Lung (tissue), 12 donors: ENCODE data around the gene DCUN1D1. TPM values are rescaled to one million over a fixed set of nuclear protein-coding genes. Genes with fewer than 3 reads are reported as not detected.

ENCODE experiments used
- ATAC-seq: fragments of 200-7000 bp; cut with Tn5 transposase; one replicate; pipeline ENCODE4 v1.9.1; 2020; ENCODE audit warnings: moderate number of reproducible peaks; ENCODE audit not compliant: insufficient read depth, low FRiP score
- DNase-seq, 3 donors: peaks; one replicate each; pipeline ENCODE4 v3.0.0-alpha.2; 2013 to 2017
- H3K27ac ChIP-seq, 2 donors: one replicate each; pipeline ENCODE4 v1.5.1; 2013; ENCODE audit warnings: mild to moderate bottlenecking in 2 of 2, moderate library complexity in 2 of 2, control low read depth in 1 of 2, inconsistent platforms in 1 of 2, low read depth in 1 of 2, low read length in 1 of 2
- H3K27me3 ChIP-seq, 3 donors: one replicate each; pipeline ENCODE4 v1.5.1; 2013; ENCODE audit warnings: low read length in 2 of 3; ENCODE audit not compliant: control insufficient read depth in 3 of 3, insufficient read depth in 3 of 3
- H3K36me3 ChIP-seq, 4 donors: one replicate each; pipeline ENCODE4 v1.5.1; 2013; ENCODE audit warnings: low read length in 4 of 4, mild to moderate bottlenecking in 1 of 4, moderate library complexity in 1 of 4; ENCODE audit not compliant: control insufficient read depth in 4 of 4, insufficient read depth in 4 of 4
- H3K4me1 ChIP-seq, 5 donors: one replicate each; pipeline ENCODE4 v1.5.1; 2013; ENCODE audit warnings: low read length in 5 of 5, mild to moderate bottlenecking in 2 of 5, moderate library complexity in 1 of 5; ENCODE audit not compliant: control insufficient read depth in 5 of 5, insufficient read depth in 5 of 5
- H3K4me3 ChIP-seq: one replicate; pipeline ENCODE4 v1.5.1; 2013; ENCODE audit warnings: mild to moderate bottlenecking, control low read depth, moderate library complexity
- H3K9ac ChIP-seq, 2 donors: one replicate each; pipeline ENCODE4 v1.5.1; 2013; ENCODE audit warnings: low read length in 2 of 2, control low read depth in 1 of 2; ENCODE audit not compliant: insufficient read depth in 1 of 2
- H3K9me3 ChIP-seq, 4 donors: one replicate each; pipeline ENCODE4 v1.5.1; 2013; ENCODE audit warnings: low read length in 3 of 4, mild to moderate bottlenecking in 1 of 4, moderate library complexity in 1 of 4; ENCODE audit not compliant: control insufficient read depth in 4 of 4, insufficient read depth in 3 of 4
- CTCF ChIP-seq: IDR thresholded peaks from 2 replicates; pipeline ENCODE4 v1.5.1; 2012; ENCODE audit warnings: mild to moderate bottlenecking; ENCODE audit errors: control extremely low read depth, extremely low read depth
- WGBS, 2 donors: extraction: QIAGEN DNeasy Blood & Tissue Kit; methylation state at CpG; one replicate each; pipeline ENCODE4 v1.1.7; 2013; 5-methylcytosine and 5-hydroxymethylcytosine counted together
- polyA plus RNA-seq, 2 donors: library from polyadenylated mRNA; stranded (reverse); fragments of 200-250 nt; gene quantifications; one replicate each; pipeline ENCODE4 v1.2.1, GENCODE V29; 2013
- total RNA-seq, 2 donors: library from RNA; depleted of rRNA in 1 of 2; stranded (reverse); fragments of >200 nt in 1 of 2; gene quantifications; one replicate each; pipeline ENCODE4 v1.2.1, GENCODE V29; 2014 to 2021
- donor health status: control.
- donor health status: control.
- donor health status: Bipolar disorder and iron deficiency.
- donor health status: healthy.
- donor health status: DM: yes; HTN: yes; CAD: no.

The DCUN1D1 gene
- total and polyA plus RNA-seq, 4 donors, result 6.8 to 54.7 (median 23.5) TPM

DNA sequence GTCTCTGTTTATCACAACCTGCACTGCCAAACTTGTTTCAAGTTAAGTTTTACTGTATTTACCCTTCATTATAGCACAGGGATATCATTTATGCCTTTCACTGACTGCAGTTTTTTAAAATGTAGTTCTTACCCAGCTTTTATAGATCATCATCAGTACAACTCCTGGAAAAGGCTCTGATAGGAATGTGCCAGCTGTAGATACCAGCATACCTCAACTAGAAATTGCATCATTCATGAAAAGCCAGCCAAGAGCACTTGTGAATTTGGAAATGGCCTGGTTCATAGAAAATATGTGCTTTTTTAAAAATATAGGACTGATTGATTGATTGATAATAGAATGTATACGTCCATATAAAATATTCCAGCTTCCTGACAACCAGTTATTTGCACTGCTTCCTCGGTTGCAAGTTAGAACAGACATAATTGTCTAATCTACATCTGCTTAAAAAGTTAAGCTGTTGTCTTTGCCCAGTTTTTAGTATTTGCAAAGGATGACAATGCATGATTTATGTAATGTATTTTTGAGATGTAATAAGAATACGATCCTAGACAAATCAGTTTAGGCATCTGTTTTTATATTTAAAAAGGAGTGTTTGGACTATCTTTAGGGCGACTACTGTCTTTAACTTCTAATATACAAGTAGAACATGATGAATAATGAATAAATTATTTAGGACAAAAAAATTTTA, 58.5 kb downstream of the DCUN1D1 start:
- Histone ChIP-seq H3K4me1 (peaks cover 0 to 2% (median 0%) of the 10 kb centered on the region in 5 donors), H3K27me3 (no peaks in the 10 kb centered on the region), H3K9ac (no peak overlapping the region), H3K4me3 (no peak overlapping the region), H3K27ac (no peak overlapping the region), H3K9me3 (no peaks in the 10 kb centered on the region), H3K36me3 (peaks cover 0 to 2% (median 2%) of the 10 kb centered on the region in 4 donors)
- TF ChIP-seq CTCF, result no peak
- WGBS, 2 donors, result 81 to 88% methylated on average over 4 of the region's 4 CpGs
- no peak for DNase-seq
- ATAC-seq, result no peak

- Histone ChIP-seq H3K36me3 (peaks cover 0 to 2% (median 2%) of the 10 kb centered on the region in 4 donors), H3K27ac (no peak overlapping the region), H3K4me3 (no peak overlapping the region), H3K4me1 (peaks cover 0 to 2% (median 0%) of the 10 kb centered on the region in 5 donors), H3K9ac (no peak overlapping the region), H3K9me3 (no peaks in the 10 kb centered on the region), H3K27me3 (no peaks in the 10 kb centered on the region)
- no peak for ATAC-seq
- no peak for TF ChIP-seq CTCF
- 85 to 87% methylated on average over 9 of the region's 9 CpGs for WGBS, 2 donors
- no peak for DNase-seq
Observed at GRCh38 chr3:182920515-182921084, 59.7 kb downstream of the DCUN1D1 start.

DNA sequence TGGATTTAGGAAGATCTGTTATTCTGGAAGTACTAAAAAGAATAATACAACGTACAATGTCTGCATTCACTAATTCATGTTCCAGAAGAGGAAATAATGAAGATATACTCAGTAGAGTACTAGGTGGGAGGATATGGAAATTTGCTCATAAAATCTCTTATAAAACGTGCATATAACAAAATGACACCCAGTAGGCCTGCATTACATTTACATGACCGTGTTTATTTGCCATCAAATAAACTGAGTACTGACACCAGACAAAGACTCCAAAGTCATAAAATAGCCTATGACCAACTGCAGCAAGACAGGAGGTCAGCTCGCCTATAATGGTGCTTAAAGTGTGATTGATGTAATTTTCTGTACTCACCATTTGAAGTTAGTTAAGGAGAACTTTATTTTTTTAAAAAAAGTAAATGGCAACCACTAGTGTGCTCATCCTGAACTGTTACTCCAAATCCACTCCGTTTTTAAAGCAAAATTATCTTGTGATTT, 60.4 kb downstream of the DCUN1D1 start:
- H3K27me3 ChIP-seq, result no peaks in the 10 kb centered on the region
- H3K9ac ChIP-seq, result no peak overlapping the region
- H3K9me3 ChIP-seq, result no peaks in the 10 kb centered on the region
- peaks cover 0 to 2% (median 2%) of the 10 kb centered on the region in 4 donors for H3K36me3 ChIP-seq
- DNase-seq, result no peak
- peaks cover 0 to 2% (median 0%) of the 10 kb centered on the region in 5 donors for H3K4me1 ChIP-seq
- no peak overlapping the region for H3K4me3 ChIP-seq
- WGBS, 2 donors, result 92 to 95% methylated on average over 5 of the region's 5 CpGs
- no peak for TF ChIP-seq CTCF
- no peak for ATAC-seq
- H3K27ac ChIP-seq, result no peak overlapping the region
